SK-N-SH treated with all-trans-retinoic acid at 6 μM for 48 hours (cell line): ENCODE results near the gene APOC3.

ENCODE experiments used
- ATAC-seq: fragments of 200-7000 bp; cut with Tn5 transposase; 3 replicates; pipeline ENCODE4 v1.9.1; 2020; ENCODE audit warnings: mild to moderate bottlenecking, moderate library complexity
- ARNTL ChIP-seq: fragments of 450-650 bp; formaldehyde crosslinking; IDR thresholded peaks from 2 replicates; pipeline ENCODE4 v1.5.0; 2020; ENCODE audit warnings: low read depth, mild to moderate bottlenecking, moderate library complexity, borderline replicate concordance
- BACH2 ChIP-seq: fragments of 250-450 bp; sonication (Bioruptor Pico); IDR thresholded peaks from 2 replicates; pipeline ENCODE4 v1.9.0; 2021; ENCODE audit warnings: mild to moderate bottlenecking, borderline replicate concordance
- ESRRG ChIP-seq: fragments of 250-450 bp; sonication (Bioruptor Pico); IDR thresholded peaks from 2 replicates; pipeline ENCODE4 v1.6.1; 2021; ENCODE audit warnings: mild to moderate bottlenecking
- GLIS3 ChIP-seq: fragments of 250-450 bp; sonication (Bioruptor Pico); IDR thresholded peaks from 2 replicates; pipeline ENCODE4 v1.5.0; 2020; ENCODE audit warnings: mild to moderate bottlenecking, moderate library complexity
- ISL1 ChIP-seq: fragments of 250-450 bp; sonication (Bioruptor Pico); IDR thresholded peaks from 2 replicates; pipeline ENCODE4 v2.1.2; 2022; ENCODE audit warnings: mild to moderate bottlenecking, moderate library complexity
- OSR1 ChIP-seq: fragments of 250-450 bp; sonication (Bioruptor Pico); IDR thresholded peaks from 2 replicates; pipeline ENCODE4 v1.8.0; 2022; ENCODE audit warnings: moderate library complexity, mild to moderate bottlenecking, inconsistent platforms
- PPARA ChIP-seq: fragments of 250-450 bp; sonication (Bioruptor Pico); IDR thresholded peaks from 2 replicates; pipeline ENCODE4 v1.5.0; 2020; ENCODE audit warnings: mild to moderate bottlenecking, borderline replicate concordance
- RARB ChIP-seq: fragments of 250-450 bp; sonication (Bioruptor Pico); IDR thresholded peaks from 2 replicates; pipeline ENCODE4 v1.8.0; 2021; ENCODE audit warnings: mild to moderate bottlenecking, moderate library complexity
- SNAI2 ChIP-seq: fragments of 250-450 bp; sonication (Bioruptor Pico); IDR thresholded peaks from 2 replicates; pipeline ENCODE4 v1.5.0; 2020; ENCODE audit warnings: mild to moderate bottlenecking, moderate library complexity
- TCF4 ChIP-seq: fragments of 250-450 bp; sonication (Bioruptor Pico); IDR thresholded peaks from 2 replicates; pipeline ENCODE4 v1.8.0; 2021; ENCODE audit warnings: mild to moderate bottlenecking, moderate library complexity, borderline replicate concordance
- TOX ChIP-seq: fragments of 250-450 bp; sonication (Bioruptor Pico); IDR thresholded peaks from 2 replicates; pipeline ENCODE4 v1.8.0; 2021; ENCODE audit warnings: mild to moderate bottlenecking, moderate library complexity, borderline replicate concordance
- ZC3H10 ChIP-seq: fragments of 250-450 bp; sonication (Bioruptor Pico); IDR thresholded peaks from 2 replicates; pipeline ENCODE4 v1.5.1; 2021; ENCODE audit warnings: mild to moderate bottlenecking, moderate library complexity
- ZFP3 ChIP-seq: fragments of 250-450 bp; sonication (Bioruptor Pico); IDR thresholded peaks from 2 replicates; pipeline ENCODE4 v1.5.0; 2020; ENCODE audit warnings: mild to moderate bottlenecking, moderate library complexity
- ZFP30 ChIP-seq: fragments of 450-650 bp; formaldehyde crosslinking; IDR thresholded peaks from 2 replicates; pipeline ENCODE4 v1.5.0; 2022; ENCODE audit warnings: mild to moderate bottlenecking, moderate library complexity
- ZNF565 ChIP-seq: fragments of 450-650 bp; formaldehyde crosslinking; conservative IDR thresholded peaks from 2 replicates; pipeline ENCODE4 v1.5.0; 2020; ENCODE audit warnings: low read depth, mild to moderate bottlenecking, moderate library complexity
- ZNF70 ChIP-seq: fragments of 450-650 bp; formaldehyde crosslinking; IDR thresholded peaks from 2 replicates; pipeline ENCODE4 v1.5.0; 2020; ENCODE audit warnings: mild to moderate bottlenecking, moderate library complexity
- ZNF8 ChIP-seq: fragments of 450-650 bp; formaldehyde crosslinking; IDR thresholded peaks from 2 replicates; pipeline ENCODE4 v1.5.0; 2020; ENCODE audit warnings: mild to moderate bottlenecking, moderate library complexity
- TF ChIP-seq, protein P1 (sequence below): fragments of 250-450 bp; sonication (Bioruptor Pico); IDR thresholded peaks from 2 replicates; pipeline ENCODE4 v1.5.1; 2021; ENCODE audit warnings: mild to moderate bottlenecking, moderate library complexity
- TF ChIP-seq, protein P2 (sequence below): fragments of 250-450 bp; sonication (Bioruptor Pico); IDR thresholded peaks from 2 replicates; pipeline ENCODE4 v1.5.0; 2020; ENCODE audit warnings: mild to moderate bottlenecking, moderate library complexity
- TF ChIP-seq, protein P3 (sequence below): fragments of 250-450 bp; sonication (Bioruptor Pico); IDR thresholded peaks from 2 replicates; pipeline ENCODE4 v1.5.1; 2020; ENCODE audit warnings: low read depth, mild to moderate bottlenecking, moderate library complexity
- TF ChIP-seq, protein P4 (sequence below): fragments of 250-450 bp; sonication (Bioruptor Pico); IDR thresholded peaks from 2 replicates; pipeline ENCODE4 v1.8.0; 2020; ENCODE audit warnings: mild to moderate bottlenecking, moderate library complexity, borderline replicate concordance

The APOC3 gene

DNA sequence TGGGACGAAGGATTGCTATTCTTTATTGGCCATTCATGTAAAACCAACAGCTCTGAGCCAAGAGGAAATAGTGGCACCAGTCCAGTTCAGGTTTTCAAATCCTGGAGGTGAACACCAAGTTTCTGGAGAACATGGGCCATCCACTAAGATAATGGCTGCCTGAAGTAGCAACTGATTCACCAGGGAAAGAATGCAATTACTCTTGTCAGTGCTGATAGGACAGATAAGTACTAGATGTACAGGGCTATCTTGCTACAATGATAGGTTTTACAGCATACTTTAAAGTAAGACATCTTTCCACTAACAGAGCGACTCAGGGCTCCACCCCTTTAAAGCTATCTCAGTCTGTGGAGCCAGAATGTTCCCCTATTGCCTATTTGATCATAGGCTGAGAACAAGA is 44.5 kb downstream of the APOC3 start:
- peak; percentile 79 for ATAC-seq
- TF ChIP-seq ZNF70 (CRISPR knock-in tag) (no peak), ZFP3 (0 out of 2 replicates have a peak, but pooled peaks have one; percentile 26)

DNA sequence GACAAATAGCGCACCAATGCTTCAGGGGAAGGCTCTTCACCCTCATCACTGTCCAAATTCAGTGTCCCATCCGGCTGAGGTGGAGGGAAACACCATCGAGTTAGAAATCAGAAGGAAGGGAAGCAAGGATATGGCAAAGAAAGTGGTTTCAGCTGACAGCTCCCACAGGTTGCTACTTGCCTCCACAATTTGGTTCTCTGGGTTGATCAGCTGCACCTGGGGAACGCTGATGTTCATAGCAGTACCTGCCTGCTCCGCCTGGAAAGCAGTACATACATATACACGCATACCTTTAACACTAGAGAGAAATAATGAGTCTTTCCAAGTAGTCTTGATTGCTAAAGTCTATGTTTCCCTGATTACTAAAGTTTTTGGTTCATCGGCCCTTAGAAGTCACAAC is 45.5 kb downstream of the APOC3 start:
- TF ChIP-seq, protein P1, sequence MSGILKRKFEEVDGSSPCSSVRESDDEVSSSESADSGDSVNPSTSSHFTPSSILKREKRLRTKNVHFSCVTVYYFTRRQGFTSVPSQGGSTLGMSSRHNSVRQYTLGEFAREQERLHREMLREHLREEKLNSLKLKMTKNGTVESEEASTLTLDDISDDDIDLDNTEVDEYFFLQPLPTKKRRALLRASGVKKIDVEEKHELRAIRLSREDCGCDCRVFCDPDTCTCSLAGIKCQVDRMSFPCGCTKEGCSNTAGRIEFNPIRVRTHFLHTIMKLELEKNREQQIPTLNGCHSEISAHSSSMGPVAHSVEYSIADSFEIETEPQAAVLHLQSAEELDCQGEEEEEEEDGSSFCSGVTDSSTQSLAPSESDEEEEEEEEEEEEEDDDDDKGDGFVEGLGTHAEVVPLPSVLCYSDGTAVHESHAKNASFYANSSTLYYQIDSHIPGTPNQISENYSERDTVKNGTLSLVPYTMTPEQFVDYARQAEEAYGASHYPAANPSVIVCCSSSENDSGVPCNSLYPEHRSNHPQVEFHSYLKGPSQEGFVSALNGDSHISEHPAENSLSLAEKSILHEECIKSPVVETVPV (CRISPR knock-in tag), result no peak
- TF ChIP-seq ZNF8 (CRISPR knock-in tag) (no peak), GLIS3 (CRISPR knock-in tag) (no peak)
- TF ChIP-seq, protein P2, sequence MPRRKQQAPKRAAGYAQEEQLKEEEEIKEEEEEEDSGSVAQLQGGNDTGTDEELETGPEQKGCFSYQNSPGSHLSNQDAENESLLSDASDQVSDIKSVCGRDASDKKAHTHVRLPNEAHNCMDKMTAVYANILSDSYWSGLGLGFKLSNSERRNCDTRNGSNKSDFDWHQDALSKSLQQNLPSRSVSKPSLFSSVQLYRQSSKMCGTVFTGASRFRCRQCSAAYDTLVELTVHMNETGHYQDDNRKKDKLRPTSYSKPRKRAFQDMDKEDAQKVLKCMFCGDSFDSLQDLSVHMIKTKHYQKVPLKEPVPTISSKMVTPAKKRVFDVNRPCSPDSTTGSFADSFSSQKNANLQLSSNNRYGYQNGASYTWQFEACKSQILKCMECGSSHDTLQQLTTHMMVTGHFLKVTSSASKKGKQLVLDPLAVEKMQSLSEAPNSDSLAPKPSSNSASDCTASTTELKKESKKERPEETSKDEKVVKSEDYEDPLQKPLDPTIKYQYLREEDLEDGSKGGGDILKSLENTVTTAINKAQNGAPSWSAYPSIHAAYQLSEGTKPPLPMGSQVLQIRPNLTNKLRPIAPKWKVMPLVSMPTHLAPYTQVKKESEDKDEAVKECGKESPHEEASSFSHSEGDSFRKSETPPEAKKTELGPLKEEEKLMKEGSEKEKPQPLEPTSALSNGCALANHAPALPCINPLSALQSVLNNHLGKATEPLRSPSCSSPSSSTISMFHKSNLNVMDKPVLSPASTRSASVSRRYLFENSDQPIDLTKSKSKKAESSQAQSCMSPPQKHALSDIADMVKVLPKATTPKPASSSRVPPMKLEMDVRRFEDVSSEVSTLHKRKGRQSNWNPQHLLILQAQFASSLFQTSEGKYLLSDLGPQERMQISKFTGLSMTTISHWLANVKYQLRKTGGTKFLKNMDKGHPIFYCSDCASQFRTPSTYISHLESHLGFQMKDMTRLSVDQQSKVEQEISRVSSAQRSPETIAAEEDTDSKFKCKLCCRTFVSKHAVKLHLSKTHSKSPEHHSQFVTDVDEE (CRISPR knock-in tag), result no peak
- no peak for ATAC-seq

DNA sequence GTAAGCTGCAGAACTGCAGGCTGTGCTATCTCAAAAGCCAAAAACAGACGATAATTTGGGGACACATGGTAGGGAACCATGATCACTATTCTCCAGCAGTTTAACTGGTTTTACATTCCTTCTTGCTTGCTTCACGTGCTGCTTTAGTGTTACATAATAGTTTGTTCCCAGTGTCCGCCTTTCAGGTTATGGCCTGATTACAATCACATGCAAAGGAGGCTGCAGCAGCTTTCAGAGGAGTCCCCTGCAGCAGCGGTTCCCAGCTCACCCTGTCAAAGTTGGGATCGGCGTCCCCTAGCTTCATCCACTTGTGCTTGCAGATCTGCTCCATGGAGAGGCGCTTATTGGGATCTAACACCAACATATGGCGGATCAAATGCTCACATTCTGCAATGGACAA is 46.9 kb downstream of the APOC3 start:
- no peak for ATAC-seq
- TF ChIP-seq ISL1 (CRISPR knock-in tag) (no peak), PPARA (CRISPR knock-in tag) (no peak), ZNF565 (no peak), ZC3H10 (no peak), TOX (no peak)
- TF ChIP-seq, protein P1 (CRISPR knock-in tag), result no peak

DNA sequence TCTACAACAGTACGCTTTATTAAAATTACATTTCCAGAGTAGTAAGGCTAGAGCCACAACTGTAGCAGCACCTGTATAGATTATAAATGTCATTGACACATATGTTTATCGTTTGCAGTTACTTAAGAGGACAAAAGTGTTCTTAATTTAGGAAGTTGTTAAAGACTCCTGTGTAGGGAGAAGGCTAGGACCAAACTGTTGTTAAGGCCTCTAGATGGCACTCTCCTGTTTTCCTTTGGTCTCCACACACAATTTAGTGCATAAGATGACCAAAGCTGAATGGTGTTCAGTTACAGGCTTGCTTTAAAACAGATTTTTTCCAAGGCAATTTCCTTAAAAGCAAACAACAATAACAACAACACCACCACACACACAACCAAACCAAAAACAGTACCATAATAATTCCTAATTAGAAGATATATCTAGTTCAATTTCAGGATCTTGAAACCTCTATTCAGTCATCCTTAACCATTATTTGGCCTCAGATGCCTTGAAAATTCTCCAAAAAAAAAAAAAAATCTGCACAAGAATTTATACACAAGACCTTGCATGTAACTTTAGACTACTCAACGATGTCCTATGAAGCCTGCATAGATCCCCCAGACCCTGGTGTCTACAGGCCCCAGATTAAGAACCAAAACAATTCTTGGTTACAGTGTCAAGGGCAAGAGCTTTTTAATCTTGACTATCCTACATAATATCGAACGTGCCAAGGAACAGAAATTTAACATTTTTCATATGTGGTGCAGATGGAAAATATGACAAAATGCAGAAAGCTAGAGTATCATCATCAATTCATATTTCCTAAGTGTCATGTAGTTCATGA is 50.3 kb downstream of the APOC3 start:
- ATAC-seq, result peak; percentile 100
- TF ChIP-seq SNAI2, result no peak
- no peak for TF ChIP-seq TOX
- TF ChIP-seq BACH2 (CRISPR knock-in tag), result no peak
- TF ChIP-seq ARNTL, result no peak
- TF ChIP-seq RARB (CRISPR knock-in tag), result no peak
- no peak for TF ChIP-seq OSR1 (CRISPR knock-in tag)
- no peak for TF ChIP-seq GLIS3 (CRISPR knock-in tag)
- TF ChIP-seq PPARA (CRISPR knock-in tag), result no peak
- TF ChIP-seq ESRRG (CRISPR knock-in tag), result no peak
- TF ChIP-seq ZFP30 (CRISPR knock-in tag), result no peak
- TF ChIP-seq, protein P3, sequence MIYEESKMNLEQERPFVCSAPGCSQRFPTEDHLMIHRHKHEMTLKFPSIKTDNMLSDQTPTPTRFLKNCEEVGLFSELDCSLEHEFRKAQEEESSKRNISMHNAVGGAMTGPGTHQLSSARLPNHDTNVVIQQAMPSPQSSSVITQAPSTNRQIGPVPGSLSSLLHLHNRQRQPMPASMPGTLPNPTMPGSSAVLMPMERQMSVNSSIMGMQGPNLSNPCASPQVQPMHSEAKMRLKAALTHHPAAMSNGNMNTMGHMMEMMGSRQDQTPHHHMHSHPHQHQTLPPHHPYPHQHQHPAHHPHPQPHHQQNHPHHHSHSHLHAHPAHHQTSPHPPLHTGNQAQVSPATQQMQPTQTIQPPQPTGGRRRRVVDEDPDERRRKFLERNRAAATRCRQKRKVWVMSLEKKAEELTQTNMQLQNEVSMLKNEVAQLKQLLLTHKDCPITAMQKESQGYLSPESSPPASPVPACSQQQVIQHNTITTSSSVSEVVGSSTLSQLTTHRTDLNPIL (CRISPR knock-in tag), result no peak
- no peak for TF ChIP-seq ZFP3
- no peak for TF ChIP-seq ZNF70 (CRISPR knock-in tag)
- TF ChIP-seq, protein P4, sequence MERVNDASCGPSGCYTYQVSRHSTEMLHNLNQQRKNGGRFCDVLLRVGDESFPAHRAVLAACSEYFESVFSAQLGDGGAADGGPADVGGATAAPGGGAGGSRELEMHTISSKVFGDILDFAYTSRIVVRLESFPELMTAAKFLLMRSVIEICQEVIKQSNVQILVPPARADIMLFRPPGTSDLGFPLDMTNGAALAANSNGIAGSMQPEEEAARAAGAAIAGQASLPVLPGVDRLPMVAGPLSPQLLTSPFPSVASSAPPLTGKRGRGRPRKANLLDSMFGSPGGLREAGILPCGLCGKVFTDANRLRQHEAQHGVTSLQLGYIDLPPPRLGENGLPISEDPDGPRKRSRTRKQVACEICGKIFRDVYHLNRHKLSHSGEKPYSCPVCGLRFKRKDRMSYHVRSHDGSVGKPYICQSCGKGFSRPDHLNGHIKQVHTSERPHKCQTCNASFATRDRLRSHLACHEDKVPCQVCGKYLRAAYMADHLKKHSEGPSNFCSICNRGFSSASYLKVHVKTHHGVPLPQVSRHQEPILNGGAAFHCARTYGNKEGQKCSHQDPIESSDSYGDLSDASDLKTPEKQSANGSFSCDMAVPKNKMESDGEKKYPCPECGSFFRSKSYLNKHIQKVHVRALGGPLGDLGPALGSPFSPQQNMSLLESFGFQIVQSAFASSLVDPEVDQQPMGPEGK (CRISPR knock-in tag), result no peak
- no peak for TF ChIP-seq ZC3H10
- no peak for TF ChIP-seq TCF4
- no peak for TF ChIP-seq ZNF8 (CRISPR knock-in tag)
- TF ChIP-seq, all 23 proteins: peak for 0
